Esophagus squamous epithelium (tissue), 5 donors: ENCODE data around the gene MAGI1. TPM values are rescaled to one million over a fixed set of nuclear protein-coding genes. Genes with fewer than 3 reads are reported as not detected.

Experiments used
- DNase-seq: peaks from one replicate; lab custom pipeline; 2025; lab: John Stamatoyannopoulos, UW
- H3K27ac ChIP-seq, 4 donors: fragments of 200-600 bp; sonication (generic); one replicate each; pipeline ENCODE4 v1.5.1; 2016 to 2019; ENCODE audit warnings: mild to moderate bottlenecking in 1 of 4
- H3K27me3 ChIP-seq, 4 donors: fragments of 200-600 bp; sonication (generic); 1 replicate in 3 of 4; 2 replicates in 1 of 4; pipeline versions ENCODE4 v1.5.1 to v1.6.0; 2017 to 2021; ENCODE audit warnings: antibody characterized with exemption in 1 of 4
- H3K36me3 ChIP-seq, 3 donors: fragments of 200-600 bp; sonication (generic); one replicate each; pipeline ENCODE4 v1.5.1; 2016 to 2019
- H3K4me1 ChIP-seq, 3 donors: fragments of 200-600 bp; sonication (generic); one replicate each; pipeline ENCODE4 v1.5.1; 2017 to 2019
- H3K4me3 ChIP-seq, 4 donors: fragments of 200-600 bp; sonication (generic); 1 replicate in 3 of 4; 2 replicates in 1 of 4; pipeline ENCODE4 v1.5.1; 2016 to 2019; ENCODE audit warnings: mild to moderate bottlenecking in 2 of 4, moderate library complexity in 1 of 4
- H3K9me3 ChIP-seq, 3 donors: fragments of 200-600 bp; sonication (generic); one replicate each; pipeline ENCODE4 v1.5.1; 2016 to 2019
- CTCF ChIP-seq, 6 experiments: fragments of 450-650 bp in 4 of 6; fragments of 200-600 bp in 2 of 6; sonication (generic) in 2 of 6; IDR thresholded peaks; one replicate each; pipeline ENCODE4 v1.5.1; 2016 to 2019; ENCODE audit warnings: antibody characterized with exemption in 6 of 6, mild to moderate bottlenecking in 4 of 6, moderate library complexity in 4 of 6
- POLR2A ChIP-seq, 4 donors: fragments of 450-650 bp; IDR thresholded peaks; one replicate each; pipeline ENCODE4 v1.6.1; 2017; ENCODE audit warnings: antibody characterized with exemption in 4 of 4, mild to moderate bottlenecking in 4 of 4, moderate library complexity in 3 of 4
- WGBS, 2 donors: methylation state at CpG; one replicate each; pipeline ENCODE4 v1.1.5; 2018; 5-methylcytosine and 5-hydroxymethylcytosine counted together
- intact Hi-C: fragments of 100-400 bp; cut with DNase I; formaldehyde crosslinking; loops from one replicate; pipeline ENCODE4 v1.15.0; 2022
- total RNA-seq, 4 donors: library from RNA; depleted of rRNA; stranded (reverse); fragments of >200 nt; gene quantifications; one replicate each; pipeline ENCODE4 v1.1.0, GENCODE V29; 2016
- donor health status: DM: yes; HTN: yes; CAD: no.

MAGI1 gene
- total RNA-seq, 4 donors from 2014 or later = 12.0 to 28.2 (median 21.1) TPM

GRCh38 chr3:65936908-65937638 is 101.6 kb downstream of the MAGI1 start:
- H3K36me3 ChIP-seq = no peaks in the 10 kb centered on the region
- intact Hi-C loops = no loop called here
- H3K9me3 ChIP-seq = no peaks in the 10 kb centered on the region
- DNase-seq = no peak
- TF ChIP-seq POLR2A (IDR thresholded peaks at IDR 0.05) (no peak), CTCF (IDR thresholded peaks at IDR 0.05) (no peak)
- no peak overlapping the region for H3K4me3 ChIP-seq
- WGBS, 2 donors = 50 to 53% methylated on average over 3 to 5 of the region's 5 CpGs
- H3K27me3 ChIP-seq = no peaks in the 10 kb centered on the region
- peak overlapping the region in 3 of 4 donors; percentile 25 to 74 (median 38) for H3K27ac ChIP-seq
- H3K4me1 ChIP-seq = peaks cover 0 to 32% (median 0%) of the 10 kb centered on the region in 3 donors

GRCh38 chr3:65935724-65936123 is 103.0 kb downstream of the MAGI1 start:
- Histone ChIP-seq H3K4me3 (no peak overlapping the region), H3K27me3 (no peaks in the 10 kb centered on the region), H3K36me3 (no peaks in the 10 kb centered on the region), H3K4me1 (peaks cover 0 to 32% (median 0%) of the 10 kb centered on the region in 3 donors), H3K9me3 (no peaks in the 10 kb centered on the region), H3K27ac (peak overlapping the region in 3 of 4 donors; percentile 25 to 74 (median 56))
- intact Hi-C loops = no loop called here
- TF ChIP-seq CTCF (IDR thresholded peaks at IDR 0.05) (no peak), POLR2A (IDR thresholded peaks at IDR 0.05) (no peak)
- no peak for DNase-seq
- 22 to 50% methylated on average over 1 of the region's 1 CpG for WGBS, 2 donors

GRCh38 chr3:65930648-65931047 is 108.1 kb downstream of the MAGI1 start:
- Histone ChIP-seq H3K36me3 (no peaks in the 10 kb centered on the region), H3K4me3 (no peak overlapping the region), H3K27ac (no peak overlapping the region), H3K27me3 (no peaks in the 10 kb centered on the region), H3K9me3 (no peaks in the 10 kb centered on the region), H3K4me1 (peaks cover 0 to 5% (median 0%) of the 10 kb centered on the region in 3 donors)
- intact Hi-C loops = no loop called here
- no peak for DNase-seq
- TF ChIP-seq CTCF (IDR thresholded peaks at IDR 0.05) (no peak), POLR2A (IDR thresholded peaks at IDR 0.05) (no peak)
- WGBS, 2 donors = 79 to 91% methylated on average over 6 of the region's 6 CpGs

- TF ChIP-seq CTCF (IDR thresholded peaks at IDR 0.05) (no peak), POLR2A (IDR thresholded peaks at IDR 0.05) (no peak)
- no peaks in the 10 kb centered on the region for H3K27me3 ChIP-seq
- intact Hi-C loops = no loop called here
- no peaks in the 10 kb centered on the region for H3K9me3 ChIP-seq
- no peak for DNase-seq
- 64 to 100% methylated on average over 1 to 2 of the region's 2 CpGs for WGBS, 2 donors
- H3K36me3 ChIP-seq = no peaks in the 10 kb centered on the region
- no peak overlapping the region for H3K27ac ChIP-seq
- H3K4me1 ChIP-seq = no peaks in the 10 kb centered on the region
- no peak overlapping the region for H3K4me3 ChIP-seq
Observed at GRCh38 chr3:65928110-65928509, 110.6 kb downstream of the MAGI1 start.

- TF ChIP-seq CTCF (IDR thresholded peaks at IDR 0.05) (no peak), POLR2A (IDR thresholded peaks at IDR 0.05) (no peak)
- Histone ChIP-seq H3K27ac (no peak overlapping the region), H3K27me3 (no peaks in the 10 kb centered on the region), H3K4me1 (no peaks in the 10 kb centered on the region), H3K9me3 (no peaks in the 10 kb centered on the region), H3K4me3 (no peak overlapping the region), H3K36me3 (no peaks in the 10 kb centered on the region)
- intact Hi-C loops = no loop called here
- 73 to 92% methylated on average over 1 of the region's 1 CpG for WGBS, 2 donors
- DNase-seq = no peak
Observed at GRCh38 chr3:65927576-65927975, 111.1 kb downstream of the MAGI1 start.
